Choroid plexus epithelial cell (primary cell): Measurements from ENCODE around the gene TCF7L1.

Experiments used
- DNase-seq: peaks from one replicate; pipeline ENCODE4 v3.0.0-alpha.2; 2010; ENCODE audit warnings: low read depth
- H3K4me3 ChIP-seq: 2 replicates; pipeline ENCODE4 v1.5.1; 2011; ENCODE audit warnings: low read depth, mild to moderate bottlenecking, control low read depth, low read length, moderate library complexity
- TF ChIP-seq, protein P1 (sequence below): conservative IDR thresholded peaks from 2 replicates; pipeline ENCODE4 v1.5.1; 2011; ENCODE audit warnings: low read depth, mild to moderate bottlenecking, control low read depth, inconsistent platforms, low read length, moderate library complexity

The TCF7L1 gene

GRCh38 chr2:85095094-85095493 is 38.1 kb upstream of the TCF7L1 start:
- DNase-seq = peak; percentile 49
- TF ChIP-seq, protein P1, sequence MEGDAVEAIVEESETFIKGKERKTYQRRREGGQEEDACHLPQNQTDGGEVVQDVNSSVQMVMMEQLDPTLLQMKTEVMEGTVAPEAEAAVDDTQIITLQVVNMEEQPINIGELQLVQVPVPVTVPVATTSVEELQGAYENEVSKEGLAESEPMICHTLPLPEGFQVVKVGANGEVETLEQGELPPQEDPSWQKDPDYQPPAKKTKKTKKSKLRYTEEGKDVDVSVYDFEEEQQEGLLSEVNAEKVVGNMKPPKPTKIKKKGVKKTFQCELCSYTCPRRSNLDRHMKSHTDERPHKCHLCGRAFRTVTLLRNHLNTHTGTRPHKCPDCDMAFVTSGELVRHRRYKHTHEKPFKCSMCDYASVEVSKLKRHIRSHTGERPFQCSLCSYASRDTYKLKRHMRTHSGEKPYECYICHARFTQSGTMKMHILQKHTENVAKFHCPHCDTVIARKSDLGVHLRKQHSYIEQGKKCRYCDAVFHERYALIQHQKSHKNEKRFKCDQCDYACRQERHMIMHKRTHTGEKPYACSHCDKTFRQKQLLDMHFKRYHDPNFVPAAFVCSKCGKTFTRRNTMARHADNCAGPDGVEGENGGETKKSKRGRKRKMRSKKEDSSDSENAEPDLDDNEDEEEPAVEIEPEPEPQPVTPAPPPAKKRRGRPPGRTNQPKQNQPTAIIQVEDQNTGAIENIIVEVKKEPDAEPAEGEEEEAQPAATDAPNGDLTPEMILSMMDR = no peak
- H3K4me3 ChIP-seq = no peak overlapping the region

DNA sequence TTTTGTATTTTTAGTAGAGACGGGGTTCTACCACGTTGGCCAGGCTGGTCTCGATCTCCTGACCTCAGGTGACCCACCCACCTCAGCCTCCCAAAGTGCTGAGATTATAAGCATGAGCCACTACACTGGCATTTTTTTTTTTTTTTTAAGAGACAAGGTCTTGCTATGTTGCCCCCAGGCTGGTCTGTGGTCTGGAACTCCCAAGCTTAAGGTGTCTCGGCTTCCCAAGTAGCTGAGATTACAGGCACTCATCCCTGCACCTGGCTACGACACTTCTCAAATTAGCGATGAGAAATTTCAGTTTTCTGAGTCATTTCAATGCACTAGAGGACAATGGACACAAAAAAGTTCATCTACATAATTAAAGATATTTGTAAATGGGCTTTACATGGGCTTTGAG is 36.6 kb upstream of the TCF7L1 start:
- TF ChIP-seq, protein P1 = no peak
- no peak for DNase-seq
- no peak overlapping the region for H3K4me3 ChIP-seq

GRCh38 chr2:85104228-85104627 is 29.0 kb upstream of the TCF7L1 start:
- no peak overlapping the region for H3K4me3 ChIP-seq
- TF ChIP-seq, protein P1 = no peak

GRCh38 chr2:85106489-85107180 is 26.6 kb upstream of the TCF7L1 start:
- peak; percentile 86 for DNase-seq
- TF ChIP-seq, protein P1 = no peak
- no peak overlapping the region for H3K4me3 ChIP-seq

More at GRCh38 chr2:85104228-85104627, 29.0 kb upstream of the TCF7L1 start:
- DNase-seq = no peak

GRCh38 chr2:85110991-85111560 is 22.1 kb upstream of the TCF7L1 start:
- TF ChIP-seq, protein P1 = no peak
- no peak for DNase-seq
- no peak overlapping the region for H3K4me3 ChIP-seq

- H3K4me3 ChIP-seq = no peak overlapping the region
- DNase-seq = no peak
- TF ChIP-seq, protein P1 = no peak
These were observed 21.3 kb upstream of the TCF7L1 start for GRCh38 chr2:85111819-85112281.
